Ascending aorta (tissue), 2 donors: ENCODE results near the gene TMEM63B. TPM values are rescaled to one million over a fixed set of nuclear protein-coding genes. Genes with fewer than 3 reads are reported as not detected.
A peak's percentile ranks its signal among the peaks of the same experiment; 100 is the strongest.

Experiments used
- DNase-seq, 2 donors: peaks; one replicate each; pipeline ENCODE4 v3.0.0-alpha.2; 2019; ENCODE audit warnings: low spot score in 2 of 2
- H3K27ac ChIP-seq, 2 donors: fragments of 200-600 bp; sonication (generic); one replicate each; pipeline ENCODE4 v1.5.1; 2016 to 2017; ENCODE audit warnings: mild to moderate bottlenecking in 1 of 2
- H3K27me3 ChIP-seq: fragments of 200-600 bp; sonication (generic); one replicate; pipeline ENCODE4 v1.5.1; 2017
- H3K36me3 ChIP-seq, 2 donors: fragments of 200-600 bp; sonication (generic); one replicate each; pipeline ENCODE4 v1.5.1; 2016
- H3K4me1 ChIP-seq, 2 donors: fragments of 200-600 bp; sonication (generic); one replicate each; pipeline ENCODE4 v1.5.1; 2016 to 2017; ENCODE audit warnings: mild to moderate bottlenecking in 1 of 2
- H3K4me3 ChIP-seq, 2 donors: fragments of 200-600 bp; sonication (generic); one replicate each; pipeline ENCODE4 v1.5.1; 2016 to 2017; ENCODE audit warnings: mild to moderate bottlenecking in 1 of 2
- H3K9me3 ChIP-seq, 2 donors: fragments of 200-600 bp; sonication (generic); one replicate each; pipeline ENCODE4 v1.5.1; 2016
- intact Hi-C: fragments of 100-400 bp; cut with DNase I; formaldehyde crosslinking; loops from one replicate; pipeline ENCODE4 v1.15.1; 2023
- total RNA-seq: library from RNA; depleted of rRNA; stranded (reverse); fragments of >200 nt; gene quantifications from one replicate; pipeline ENCODE4 v1.1.0, GENCODE V29; 2016
- TF ChIP-seq, protein P1 (sequence below), 3 experiments: fragments of 200-600 bp in 2 of 3; fragments of 450-650 bp in 1 of 3; sonication (generic) in 2 of 3; IDR thresholded peaks; one replicate each; pipeline ENCODE4 v1.5.1; 2016 to 2019; ENCODE audit warnings: antibody characterized with exemption in 3 of 3, mild to moderate bottlenecking in 1 of 3, moderate library complexity in 1 of 3

Gene TMEM63B
- total RNA-seq, 1 donor from 2014 or later = 9.6 TPM

- no peak for DNase-seq
- Histone ChIP-seq H3K27ac (peak overlapping the region in 1 of 2 donors; percentile 25), H3K4me3 (no peak overlapping the region), H3K4me1 (no peaks in the 10 kb centered on the region), H3K27me3 (no peaks in the 10 kb centered on the region), H3K36me3 (no peaks in the 10 kb centered on the region), H3K9me3 (no peaks in the 10 kb centered on the region)
- TF ChIP-seq, protein P1, sequence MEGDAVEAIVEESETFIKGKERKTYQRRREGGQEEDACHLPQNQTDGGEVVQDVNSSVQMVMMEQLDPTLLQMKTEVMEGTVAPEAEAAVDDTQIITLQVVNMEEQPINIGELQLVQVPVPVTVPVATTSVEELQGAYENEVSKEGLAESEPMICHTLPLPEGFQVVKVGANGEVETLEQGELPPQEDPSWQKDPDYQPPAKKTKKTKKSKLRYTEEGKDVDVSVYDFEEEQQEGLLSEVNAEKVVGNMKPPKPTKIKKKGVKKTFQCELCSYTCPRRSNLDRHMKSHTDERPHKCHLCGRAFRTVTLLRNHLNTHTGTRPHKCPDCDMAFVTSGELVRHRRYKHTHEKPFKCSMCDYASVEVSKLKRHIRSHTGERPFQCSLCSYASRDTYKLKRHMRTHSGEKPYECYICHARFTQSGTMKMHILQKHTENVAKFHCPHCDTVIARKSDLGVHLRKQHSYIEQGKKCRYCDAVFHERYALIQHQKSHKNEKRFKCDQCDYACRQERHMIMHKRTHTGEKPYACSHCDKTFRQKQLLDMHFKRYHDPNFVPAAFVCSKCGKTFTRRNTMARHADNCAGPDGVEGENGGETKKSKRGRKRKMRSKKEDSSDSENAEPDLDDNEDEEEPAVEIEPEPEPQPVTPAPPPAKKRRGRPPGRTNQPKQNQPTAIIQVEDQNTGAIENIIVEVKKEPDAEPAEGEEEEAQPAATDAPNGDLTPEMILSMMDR (IDR thresholded peaks at IDR 0.05) = no peak
- intact Hi-C loops = no loop called here
Observed at GRCh38 chr6:44185953-44186634, 58.7 kb downstream of the TMEM63B start.

GRCh38 chr6:44186635-44187025, 59.3 kb downstream of the TMEM63B start:
- H3K9me3 ChIP-seq = no peaks in the 10 kb centered on the region
- H3K4me1 ChIP-seq = no peaks in the 10 kb centered on the region
- TF ChIP-seq, protein P1 (IDR thresholded peaks at IDR 0.05) = no peak
- peak overlapping the region in 1 of 2 donors; percentile 25 for H3K27ac ChIP-seq
- no peak for DNase-seq
- no peaks in the 10 kb centered on the region for H3K27me3 ChIP-seq
- intact Hi-C loops = no loop called here
- H3K4me3 ChIP-seq = no peak overlapping the region
- no peaks in the 10 kb centered on the region for H3K36me3 ChIP-seq

DNA sequence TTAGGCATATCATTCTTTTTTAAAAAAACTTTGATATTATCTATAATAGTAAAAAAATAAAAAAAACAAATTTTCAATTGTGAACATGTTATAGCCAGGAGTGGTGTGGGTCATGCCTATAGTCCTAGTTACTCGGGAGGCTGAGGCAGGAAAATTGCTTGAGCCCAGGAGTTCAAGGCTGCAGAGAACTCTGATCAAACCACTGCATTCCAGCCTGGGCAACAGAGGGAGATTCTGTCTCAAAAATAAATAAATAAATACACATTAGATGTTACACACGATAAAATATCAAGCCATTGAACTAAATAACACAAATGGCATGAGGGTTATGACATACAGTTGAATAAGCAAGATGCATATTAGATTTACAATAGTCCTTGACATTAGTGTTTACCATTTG, 61.5 kb downstream of the TMEM63B start:
- Histone ChIP-seq H3K4me3 (no peak overlapping the region), H3K4me1 (no peaks in the 10 kb centered on the region), H3K27ac (no peak overlapping the region), H3K27me3 (no peaks in the 10 kb centered on the region), H3K9me3 (no peaks in the 10 kb centered on the region), H3K36me3 (no peaks in the 10 kb centered on the region)
- intact Hi-C loops = no loop called here
- TF ChIP-seq, protein P1 (IDR thresholded peaks at IDR 0.05) = no peak
- no peak for DNase-seq

GRCh38 chr6:44189257-44189656, 61.9 kb downstream of the TMEM63B start:
- H3K9me3 ChIP-seq = no peaks in the 10 kb centered on the region
- no peak for DNase-seq
- H3K4me1 ChIP-seq = no peaks in the 10 kb centered on the region
- H3K27me3 ChIP-seq = no peaks in the 10 kb centered on the region
- intact Hi-C loops = no loop called here
- no peaks in the 10 kb centered on the region for H3K36me3 ChIP-seq
- no peak overlapping the region for H3K27ac ChIP-seq
- no peak overlapping the region for H3K4me3 ChIP-seq
- TF ChIP-seq, protein P1 (IDR thresholded peaks at IDR 0.05) = no peak

DNA sequence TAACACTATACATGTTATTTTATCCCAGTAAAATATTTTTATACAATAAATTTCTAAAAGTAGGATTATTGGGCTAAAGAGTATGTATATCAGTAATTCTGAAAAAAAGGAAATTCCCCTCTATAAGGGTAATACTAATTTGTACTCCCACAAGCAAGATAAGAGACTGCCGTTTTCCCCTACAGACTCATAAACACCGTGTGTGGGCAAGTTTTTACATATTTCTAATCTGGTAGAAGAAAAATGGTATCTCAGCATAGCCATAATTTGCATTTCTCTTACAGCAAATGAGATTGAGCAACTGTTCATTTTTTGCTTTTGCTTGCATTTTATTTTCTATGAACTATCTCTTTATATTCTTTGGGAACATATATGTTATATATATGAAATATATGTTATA, 63.4 kb downstream of the TMEM63B start:
- Histone ChIP-seq H3K9me3 (no peaks in the 10 kb centered on the region), H3K27ac (no peak overlapping the region), H3K27me3 (no peaks in the 10 kb centered on the region), H3K4me3 (no peak overlapping the region), H3K4me1 (no peaks in the 10 kb centered on the region), H3K36me3 (no peaks in the 10 kb centered on the region)
- DNase-seq = no peak
- intact Hi-C loops = no loop called here
- TF ChIP-seq, protein P1 (IDR thresholded peaks at IDR 0.05) = no peak
